GM18861 (cell line): ENCODE results near the gene BCKDHA.
"Not testable (repeated sequence)": the region's sequence is repeated elsewhere in the genome, so short reads cannot be mapped to it uniquely, and the experiment has no call there.

Experiments used
- ATAC-seq: cut with Tn5 transposase; IDR thresholded peaks from one replicate; pipeline ENCODE4 v1.9.1; 2021; ENCODE audit not compliant: unreplicated experiment

Gene BCKDHA

DNA sequence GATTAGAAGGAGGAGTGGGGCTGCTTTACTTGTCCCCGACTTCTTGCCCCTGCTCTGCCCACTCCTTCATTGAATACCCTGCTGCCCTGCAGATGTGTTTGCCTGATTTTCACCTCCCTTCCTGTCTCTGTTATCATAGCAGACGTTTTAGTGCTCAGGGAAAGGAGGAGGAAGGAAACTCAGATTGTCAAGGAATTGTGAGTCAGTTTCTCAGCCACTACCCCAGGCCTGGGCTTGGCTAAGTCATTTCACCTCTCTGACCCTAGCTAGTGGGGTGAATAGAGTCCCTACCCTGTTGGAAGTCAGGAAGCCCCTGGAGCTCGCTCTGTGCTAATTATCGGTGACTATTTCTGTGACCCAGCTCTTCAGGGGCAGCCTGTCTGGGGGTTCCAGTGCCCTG lies 3.9 kb downstream of the BCKDHA start:
- no peak for ATAC-seq

DNA sequence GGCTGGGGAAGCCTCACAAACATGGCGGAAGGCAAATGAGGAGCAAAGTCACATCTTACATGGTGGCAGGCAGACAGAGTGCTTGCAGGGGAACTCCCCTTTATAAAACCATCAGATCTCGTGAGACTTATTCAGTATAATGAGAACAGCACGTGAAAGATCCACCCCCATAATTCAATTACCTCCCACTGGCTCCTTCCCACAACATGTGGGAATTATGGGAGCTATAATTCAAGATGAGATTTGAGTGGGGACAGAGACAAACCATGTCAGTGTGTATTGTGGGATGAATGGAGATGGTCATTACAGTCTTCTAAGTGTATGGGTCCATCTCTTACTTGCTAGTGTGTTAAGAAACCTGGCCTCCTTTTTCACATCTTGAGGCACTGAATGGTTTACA lies 4.4 kb downstream of the BCKDHA start:
- ATAC-seq: no peak

DNA sequence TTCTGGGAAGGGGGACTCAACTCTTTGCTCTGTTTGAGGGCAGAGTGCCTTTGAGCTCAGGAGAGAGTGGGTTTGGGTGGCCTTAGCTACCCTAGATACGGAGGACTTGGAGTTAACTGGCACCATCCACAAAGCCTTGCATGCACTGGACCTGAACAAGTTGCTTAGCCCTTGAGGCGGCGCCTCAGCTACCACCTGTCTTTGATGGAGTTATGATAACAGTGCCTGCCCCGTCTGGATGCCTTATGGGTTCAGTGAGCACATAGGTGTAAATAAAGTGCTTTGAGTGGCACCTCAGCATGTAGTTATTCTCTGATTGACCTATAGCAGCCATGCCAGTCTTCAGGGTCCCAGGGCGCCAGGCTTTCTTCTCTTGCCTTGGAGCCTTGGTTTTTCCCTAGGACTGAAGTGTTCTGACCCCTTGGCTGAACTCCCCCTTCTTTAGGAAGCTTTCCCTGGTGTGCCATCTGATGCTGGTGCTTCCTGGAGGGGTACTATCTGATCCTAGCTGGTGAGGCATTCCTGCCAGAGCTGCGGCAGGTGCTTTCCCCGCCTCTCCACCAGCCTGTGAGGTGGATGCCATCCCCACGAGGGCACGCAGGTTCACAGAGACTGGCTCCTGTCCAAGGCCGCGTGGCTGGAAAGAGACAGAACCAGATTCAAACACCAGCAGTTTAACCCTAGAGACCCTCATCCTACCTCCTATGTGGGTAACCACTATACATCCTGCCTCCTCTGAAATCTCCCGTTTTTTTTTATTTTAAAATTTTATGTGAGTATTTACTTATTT lies 5.8 kb downstream of the BCKDHA start:
- ATAC-seq: no peak

- no peak for ATAC-seq
Observed at GRCh38 chr19:41405776-41406175, 8.2 kb downstream of the BCKDHA start.

DNA sequence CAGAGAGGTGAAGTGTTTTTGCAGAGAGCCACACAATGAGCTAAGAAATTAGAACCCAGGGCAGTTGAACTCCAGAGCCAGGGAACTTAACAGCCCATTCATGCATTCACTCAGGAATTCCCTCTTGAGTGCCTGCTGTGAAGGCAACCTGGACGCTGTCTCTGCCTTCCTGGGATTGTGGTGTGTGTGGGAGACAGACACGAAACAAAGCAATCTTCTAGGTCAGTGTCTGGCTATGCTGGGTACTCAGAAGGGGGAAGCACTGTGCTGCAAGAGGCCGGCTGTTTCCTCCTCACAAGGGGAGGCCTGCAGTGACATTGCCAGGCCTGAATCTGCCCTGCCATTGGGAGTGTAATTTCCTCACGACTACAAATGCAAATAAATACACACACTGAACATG lies 9.7 kb downstream of the BCKDHA start:
- ATAC-seq: no peak

DNA sequence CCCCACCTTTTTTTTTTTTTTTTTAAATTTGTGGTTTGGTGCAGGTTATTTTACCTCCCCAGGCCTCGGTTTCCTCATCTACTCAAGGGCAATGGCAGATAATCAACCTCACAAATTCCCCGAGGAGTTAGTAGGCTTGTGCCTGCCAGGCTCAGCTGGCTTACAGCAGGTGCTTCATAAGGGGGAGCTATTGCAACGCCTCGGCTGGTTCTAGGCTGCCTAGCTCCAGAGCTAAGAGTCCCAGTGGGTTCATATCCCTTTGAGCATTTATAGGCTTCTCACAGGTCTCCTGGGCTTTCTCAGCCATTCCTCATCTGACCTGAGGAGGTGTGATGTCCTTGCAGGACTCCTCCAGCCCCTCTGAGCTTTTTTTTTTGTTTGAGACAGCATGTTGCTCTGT lies 10.6 kb downstream of the BCKDHA start:
- ATAC-seq: no peak

GRCh38 chr19:41408846-41409245 lies 11.2 kb downstream of the BCKDHA start:
- not testable (repeated sequence) for ATAC-seq

DNA sequence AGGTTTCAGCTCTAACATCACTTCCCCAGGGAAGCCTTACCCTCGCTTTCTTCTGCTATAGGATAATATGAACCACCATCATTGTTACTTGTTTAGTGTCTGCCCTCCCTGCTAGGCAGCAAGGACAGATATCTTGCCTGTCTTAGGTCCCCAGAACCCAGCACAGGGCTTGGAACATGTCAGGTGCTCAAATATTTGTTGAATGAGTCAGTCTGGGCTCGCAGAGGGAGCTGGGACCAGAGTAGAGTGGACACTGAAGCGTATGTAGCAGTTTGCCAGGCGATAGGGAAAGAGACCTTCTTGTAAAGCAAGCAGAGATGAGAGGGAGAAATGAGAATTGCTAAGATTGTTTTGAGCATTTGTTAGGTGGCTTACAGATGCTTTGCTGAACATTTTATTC lies 11.7 kb downstream of the BCKDHA start:
- no peak for ATAC-seq

DNA sequence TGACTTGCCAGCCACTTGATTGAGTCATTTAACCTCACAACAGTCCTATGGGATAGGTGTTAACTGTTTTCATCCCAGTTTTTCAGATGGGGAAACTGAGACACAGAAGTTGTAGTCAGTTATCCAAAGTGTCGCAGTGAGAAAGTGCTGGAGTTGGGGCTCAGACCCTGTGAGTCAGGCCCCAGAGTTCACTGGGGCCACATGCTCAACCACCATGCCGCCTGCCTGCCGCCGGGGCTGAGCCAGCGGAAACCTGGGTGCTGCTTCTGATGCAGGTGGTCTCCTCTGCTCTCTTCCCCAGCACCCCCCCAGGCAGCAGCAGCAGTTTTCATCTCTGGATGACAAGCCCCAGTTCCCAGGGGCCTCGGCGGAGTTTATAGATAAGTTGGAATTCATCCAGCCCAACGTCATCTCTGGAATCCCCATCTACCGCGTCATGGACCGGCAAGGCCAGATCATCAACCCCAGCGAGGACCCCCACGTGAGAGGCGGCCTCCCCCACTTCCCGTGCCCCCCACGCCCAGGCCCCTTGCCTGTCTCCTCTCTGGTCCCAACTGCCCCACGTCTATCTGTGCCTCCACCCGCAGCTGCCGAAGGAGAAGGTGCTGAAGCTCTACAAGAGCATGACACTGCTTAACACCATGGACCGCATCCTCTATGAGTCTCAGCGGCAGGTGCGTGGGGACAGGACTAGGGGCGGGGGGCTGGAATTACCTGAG lies 12.9 kb downstream of the BCKDHA start:
- no peak for ATAC-seq

DNA sequence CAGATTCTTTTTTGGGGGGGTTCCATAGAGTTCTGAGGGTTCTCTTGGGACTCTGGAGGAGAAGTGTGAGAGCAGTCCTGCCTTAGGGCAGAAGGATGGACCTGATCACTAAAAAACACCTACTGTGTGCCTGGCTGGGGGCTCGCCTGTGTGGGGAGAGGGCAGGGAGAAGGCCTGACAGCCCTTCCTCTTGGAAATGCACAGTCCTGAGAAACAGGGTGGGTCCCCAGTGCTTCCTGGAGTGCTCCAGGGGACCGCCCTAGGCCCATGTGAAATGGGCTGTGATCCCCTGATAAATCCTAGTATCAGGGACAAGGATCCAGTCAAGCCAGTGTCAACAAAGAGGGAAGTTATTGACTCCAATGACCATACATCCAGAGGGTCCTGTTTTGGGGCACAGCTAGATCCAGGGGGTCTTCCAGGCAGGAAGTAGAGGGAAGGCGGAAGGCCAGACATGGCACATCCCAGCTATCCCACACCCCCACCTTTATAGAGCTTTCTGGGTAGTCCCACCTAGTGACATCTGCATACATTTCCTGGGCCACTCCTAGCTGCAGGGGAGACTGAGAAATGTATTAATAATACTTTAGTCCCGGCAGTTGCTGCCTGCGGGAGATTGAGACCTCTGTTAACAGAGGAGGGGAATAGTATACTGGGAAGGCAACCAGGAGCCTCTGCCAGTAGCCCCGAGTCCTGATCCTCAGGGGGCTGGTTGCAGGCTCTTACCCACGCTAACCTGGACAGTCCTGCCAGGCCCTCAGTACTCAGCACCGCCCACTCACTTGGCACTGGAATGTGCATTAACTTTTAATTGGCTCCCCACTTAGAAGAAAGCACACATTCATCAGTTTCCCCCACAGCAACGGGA lies 13.7 kb downstream of the BCKDHA start:
- no peak for ATAC-seq

- no peak for ATAC-seq
Observed at GRCh38 chr19:41411968-41412265, 14.3 kb downstream of the BCKDHA start.

GRCh38 chr19:41412953-41413352 lies 15.3 kb downstream of the BCKDHA start:
- ATAC-seq: no peak

DNA sequence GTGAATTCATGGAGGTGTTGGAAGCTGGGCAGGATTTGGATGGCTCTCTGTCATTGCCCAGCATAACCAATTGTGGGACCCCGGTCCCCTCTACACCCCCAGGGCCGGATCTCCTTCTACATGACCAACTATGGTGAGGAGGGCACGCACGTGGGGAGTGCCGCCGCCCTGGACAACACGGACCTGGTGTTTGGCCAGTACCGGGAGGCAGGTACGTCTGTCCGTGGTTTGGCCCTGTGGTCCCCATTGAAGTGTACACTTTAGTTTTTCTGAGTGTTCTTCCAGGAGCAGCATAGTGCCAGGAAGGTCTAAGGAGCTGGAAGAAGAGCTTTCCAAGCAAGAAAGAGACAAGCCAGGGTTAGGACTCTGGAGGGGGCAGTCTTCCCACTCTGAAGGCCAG lies 16.3 kb downstream of the BCKDHA start:
- no peak for ATAC-seq

DNA sequence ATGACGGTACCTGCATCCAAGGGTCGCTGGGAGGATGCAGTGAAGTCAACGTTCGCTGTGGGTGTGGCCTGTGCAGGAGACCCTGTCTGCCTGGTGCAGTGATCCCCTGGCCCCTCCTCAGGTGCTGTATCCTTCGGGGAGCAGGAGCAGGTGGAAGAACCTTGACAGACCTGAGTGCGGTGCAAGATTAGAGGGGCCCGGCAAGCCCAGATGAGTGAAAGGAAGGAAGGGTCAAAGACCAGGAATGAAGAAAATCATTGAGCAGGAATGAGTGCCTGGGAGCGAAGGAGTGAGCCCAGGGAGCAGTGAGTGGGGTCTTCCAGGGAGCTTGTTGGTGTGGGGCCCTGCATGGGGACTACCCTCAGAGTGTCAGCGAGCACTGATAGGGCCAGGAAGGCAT lies 16.8 kb downstream of the BCKDHA start:
- ATAC-seq: no peak

DNA sequence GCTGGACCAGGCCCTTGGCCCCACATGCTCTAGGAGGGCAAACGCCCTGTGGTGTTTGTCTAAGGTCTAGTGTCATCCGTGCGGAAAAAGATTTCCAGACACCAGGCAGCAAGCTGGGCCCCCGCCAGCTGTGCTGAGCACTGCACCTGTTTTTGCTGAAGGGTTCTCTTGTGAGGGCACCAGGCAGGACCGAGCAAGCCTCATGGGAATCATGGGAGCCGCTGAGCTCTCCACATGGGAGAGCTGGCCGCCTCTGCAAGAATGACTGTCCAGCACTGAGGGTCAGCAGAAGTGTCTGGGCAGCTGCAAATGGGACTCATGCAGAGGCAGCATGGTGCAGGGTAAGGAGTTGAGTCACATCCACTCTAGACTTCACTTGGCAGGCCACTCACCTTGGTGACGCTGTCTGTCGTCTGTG lies 17.5 kb downstream of the BCKDHA start:
- ATAC-seq: no peak

DNA sequence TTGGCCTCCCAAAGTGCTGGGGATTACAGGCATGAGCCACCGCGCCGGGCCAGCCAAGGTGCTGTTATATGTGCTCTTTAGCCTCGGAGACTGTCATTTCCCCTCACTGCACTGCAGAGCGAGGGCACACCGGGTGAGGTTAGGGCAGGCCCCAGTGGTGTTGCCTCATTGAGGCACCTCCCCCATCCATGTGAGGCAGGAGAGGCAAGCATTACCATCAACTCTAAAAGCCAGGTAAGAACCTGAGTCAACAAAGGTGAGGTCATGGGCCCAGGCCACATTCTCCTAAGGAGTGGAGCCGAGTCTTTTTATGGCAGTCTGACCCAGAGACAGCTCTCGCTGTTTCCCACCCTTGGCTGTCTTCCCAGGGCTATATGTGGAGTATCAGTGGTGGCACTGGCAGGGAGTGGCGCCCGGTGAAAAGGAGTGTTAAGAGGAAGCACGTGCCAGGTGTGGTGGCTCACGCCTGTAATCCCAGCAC lies 18.6 kb downstream of the BCKDHA start:
- no peak for ATAC-seq

DNA sequence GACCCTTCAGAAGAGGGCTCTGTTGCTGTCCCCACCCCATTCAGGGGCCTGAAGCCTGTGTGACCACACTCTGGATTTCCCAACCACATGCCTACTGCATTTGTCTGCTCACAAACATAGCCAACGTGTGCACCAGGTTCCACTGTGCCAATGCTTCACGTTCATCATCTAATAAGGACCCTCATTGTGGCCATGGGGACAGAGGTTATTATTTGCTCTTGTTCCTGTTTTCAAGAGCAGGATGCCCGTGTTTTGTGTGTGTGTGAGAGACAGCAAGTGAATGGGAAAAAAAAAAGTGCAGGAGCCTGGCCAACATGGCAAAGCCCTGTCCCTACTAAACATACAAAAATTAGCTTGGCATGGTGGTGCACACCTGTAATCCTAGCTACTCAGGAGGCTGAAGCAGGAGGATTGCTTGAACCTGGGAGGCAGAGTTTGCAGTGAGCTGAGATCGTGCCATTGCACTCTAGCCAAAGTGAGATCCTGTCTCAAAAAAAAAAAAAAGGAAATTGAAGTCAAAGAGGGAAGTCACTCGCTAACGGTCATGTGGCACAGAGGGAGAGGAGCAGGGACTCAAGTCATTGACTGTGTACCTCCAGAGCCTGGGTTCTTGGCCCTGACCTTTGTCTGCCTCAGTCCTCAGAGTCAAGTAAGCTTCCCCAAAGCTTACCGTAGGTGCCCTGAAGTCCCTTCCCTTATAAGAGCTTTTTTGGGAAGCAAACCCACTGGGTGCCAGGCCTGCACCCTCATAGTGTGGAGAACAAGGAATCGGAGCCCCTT lies 22.7 kb downstream of the BCKDHA start:
- no peak for ATAC-seq

GRCh38 chr19:41421314-41421713 lies 23.7 kb downstream of the BCKDHA start:
- no peak for ATAC-seq

DNA sequence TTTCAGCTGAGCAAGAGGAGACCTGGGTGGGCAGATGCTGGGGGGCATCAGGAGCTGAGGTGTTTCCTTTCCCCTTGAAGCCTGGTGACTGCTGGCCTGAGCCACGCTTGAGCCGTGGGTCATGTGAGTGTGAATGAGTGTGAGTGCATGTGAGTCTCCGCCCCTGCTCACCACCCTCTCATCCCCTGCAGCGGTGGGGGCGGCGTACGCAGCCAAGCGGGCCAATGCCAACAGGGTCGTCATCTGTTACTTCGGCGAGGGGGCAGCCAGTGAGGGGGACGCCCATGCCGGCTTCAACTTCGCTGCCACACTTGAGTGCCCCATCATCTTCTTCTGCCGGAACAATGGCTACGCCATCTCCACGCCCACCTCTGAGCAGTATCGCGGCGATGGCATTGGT lies 24.4 kb downstream of the BCKDHA start:
- ATAC-seq: no peak

- ATAC-seq: no peak
Observed at GRCh38 chr19:41422456-41422855, 24.8 kb downstream of the BCKDHA start.

GRCh38 chr19:41422955-41423354 lies 25.3 kb downstream of the BCKDHA start:
- no peak for ATAC-seq
